Psoas muscle (tissue), 8 donors: ENCODE results near the gene LECT2. TPM values are rescaled to one million over a fixed set of nuclear protein-coding genes. Genes with fewer than 3 reads are reported as not detected.

Experiments
- ATAC-seq, 4 donors: fragments of 200-7000 bp; cut with Tn5 transposase; one replicate each; pipeline ENCODE4 v1.9.1; 2020; ENCODE audit warnings: moderate library complexity in 3 of 4, mild to moderate bottlenecking in 2 of 4
- DNase-seq, 2 donors: peaks; one replicate each; pipeline ENCODE4 v3.0.0-alpha.2; 2020
- H3K27ac ChIP-seq: fragments of 200-600 bp; one replicate; pipeline ENCODE4 v1.8.0; 2022
- H3K27me3 ChIP-seq, 3 donors: fragments of 200-600 bp in 1 of 3; one replicate each; pipeline versions ENCODE4 v1.6.1 to v1.8.0; 2013 to 2022; ENCODE audit warnings: low read length in 2 of 3, mild to moderate bottlenecking in 2 of 3, moderate library complexity in 1 of 3; ENCODE audit not compliant: insufficient read depth in 3 of 3
- H3K36me3 ChIP-seq, 2 donors: fragments of 200-600 bp in 1 of 2; one replicate each; pipeline versions ENCODE4 v1.6.1 to v1.8.0; 2013 to 2022; ENCODE audit warnings: low read depth in 1 of 2, mild to moderate bottlenecking in 1 of 2, moderate library complexity in 1 of 2; ENCODE audit not compliant: insufficient read depth in 1 of 2
- H3K4me1 ChIP-seq: fragments of 200-600 bp; one replicate; pipeline ENCODE4 v1.8.0; 2022
- H3K4me3 ChIP-seq: fragments of 200-600 bp; one replicate; pipeline ENCODE4 v1.8.0; 2022; ENCODE audit warnings: mild to moderate bottlenecking
- H3K9me3 ChIP-seq: fragments of 200-600 bp; one replicate; pipeline ENCODE4 v1.8.0; 2022
- WGBS, 3 donors: extraction: QIAGEN DNeasy Blood & Tissue Kit; methylation state at CpG; one replicate each; pipeline versions ENCODE4 v1.1.6 to v1.1.7; 2013; 5-methylcytosine and 5-hydroxymethylcytosine counted together
- intact Hi-C, 2 donors: fragments of 100-400 bp; cut with DNase I; formaldehyde crosslinking; loops; one replicate each; pipeline versions ENCODE4 v1.11.0 to v1.14.2; 2022
- polyA plus RNA-seq, 3 donors: library from polyadenylated mRNA; stranded (reverse); fragments of 200-250 nt; gene quantifications; one replicate each; pipeline ENCODE4 v1.2.3, GENCODE V29; 2013
- total RNA-seq, 4 donors: library from RNA; stranded (reverse); fragmentation: NEBNext Ultra II Directional in 2 of 4; extraction: Animal tissue kit (Norgen Biotek cat#: 25700) in 2 of 4; gene quantifications; one replicate each; pipeline versions ENCODE4 v1.2.1 to v1.2.4, GENCODE V29; 2021 to 2023
- TF ChIP-seq, protein P1 (sequence below): fragments of 200-600 bp; IDR thresholded peaks from one replicate; pipeline ENCODE4 v1.8.0; 2022; ENCODE audit warnings: antibody characterized with exemption
- donor health status: healthy with polysubstance abuse.
- donor health status: DM: no; HTN: no; CAD: no; lungs with moderate emphysema.
- donor health status: Bipolar disorder and iron deficiency.
- donor health status: healthy.
- donor health status: DM: yes; HTN: yes; CAD: no.
- donor health status: DM: no; HTN: no; CAD: no.
- donor health status: DM: no; HTN: no; CAD: no.
- donor health status: DM: yes; HTN: yes; CAD: no.

LECT2 gene
- total and polyA plus RNA-seq, 7 donors, result not detected

GRCh38 chr5:135974021-135974600 is 19.3 kb upstream of the LECT2 start:
- H3K9me3 ChIP-seq, result no peaks in the 10 kb centered on the region
- ATAC-seq (no peak), DNase-seq (no peak)
- peaks cover 1% of the 10 kb centered on the region for H3K4me1 ChIP-seq
- intact Hi-C loops, result loop anchor here in 1 of 2 donors (10.0 kb wide), 1 partner anchor 91 kb away; no protein-coding TSS in a partner anchor
- no peak overlapping the region for H3K27ac ChIP-seq
- H3K4me3 ChIP-seq, result no peak overlapping the region
- H3K27me3 ChIP-seq, result peaks cover 0 to 7% (median 0%) of the 10 kb centered on the region in 3 donors
- H3K36me3 ChIP-seq, result no peaks in the 10 kb centered on the region
- TF ChIP-seq, protein P1, sequence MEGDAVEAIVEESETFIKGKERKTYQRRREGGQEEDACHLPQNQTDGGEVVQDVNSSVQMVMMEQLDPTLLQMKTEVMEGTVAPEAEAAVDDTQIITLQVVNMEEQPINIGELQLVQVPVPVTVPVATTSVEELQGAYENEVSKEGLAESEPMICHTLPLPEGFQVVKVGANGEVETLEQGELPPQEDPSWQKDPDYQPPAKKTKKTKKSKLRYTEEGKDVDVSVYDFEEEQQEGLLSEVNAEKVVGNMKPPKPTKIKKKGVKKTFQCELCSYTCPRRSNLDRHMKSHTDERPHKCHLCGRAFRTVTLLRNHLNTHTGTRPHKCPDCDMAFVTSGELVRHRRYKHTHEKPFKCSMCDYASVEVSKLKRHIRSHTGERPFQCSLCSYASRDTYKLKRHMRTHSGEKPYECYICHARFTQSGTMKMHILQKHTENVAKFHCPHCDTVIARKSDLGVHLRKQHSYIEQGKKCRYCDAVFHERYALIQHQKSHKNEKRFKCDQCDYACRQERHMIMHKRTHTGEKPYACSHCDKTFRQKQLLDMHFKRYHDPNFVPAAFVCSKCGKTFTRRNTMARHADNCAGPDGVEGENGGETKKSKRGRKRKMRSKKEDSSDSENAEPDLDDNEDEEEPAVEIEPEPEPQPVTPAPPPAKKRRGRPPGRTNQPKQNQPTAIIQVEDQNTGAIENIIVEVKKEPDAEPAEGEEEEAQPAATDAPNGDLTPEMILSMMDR, result no peak

DNA sequence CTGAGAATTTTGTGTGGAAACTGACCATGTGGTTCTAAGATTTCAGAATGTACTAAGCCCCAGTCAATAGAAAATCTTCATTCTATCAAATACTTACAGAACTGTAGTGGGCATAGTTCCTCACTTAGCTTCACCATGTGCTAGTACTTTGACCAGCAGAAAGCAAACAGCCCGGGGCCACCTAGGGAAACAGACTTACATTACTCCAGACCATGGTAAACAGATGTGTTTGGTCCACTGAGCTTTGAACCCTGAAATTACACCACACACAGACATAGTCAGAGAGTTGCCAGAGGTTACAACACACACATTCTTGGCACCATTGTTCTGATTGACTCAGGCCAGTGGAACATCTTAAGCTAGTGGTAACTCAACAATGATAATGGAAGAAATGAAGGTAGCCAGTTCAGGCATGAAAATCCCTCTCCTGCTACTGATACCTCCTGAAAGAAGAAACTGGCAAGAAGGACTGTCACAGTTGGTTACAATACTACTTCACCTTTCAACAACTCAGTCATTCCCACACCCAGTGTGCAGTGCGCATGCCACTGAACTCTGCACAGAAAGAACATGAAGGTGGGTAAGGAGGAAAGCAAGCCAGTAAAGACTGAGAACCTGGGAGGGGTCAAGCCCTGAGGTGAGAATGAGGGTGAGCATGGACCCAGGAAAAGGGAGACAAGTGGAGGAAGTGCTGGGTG is 18.7 kb upstream of the LECT2 start:
- peak; percentile 28 to 85 (median 77) for ATAC-seq
- no peak overlapping the region for H3K4me3 ChIP-seq
- DNase-seq, result peak in 1 of 2 donors; percentile 62
- H3K27me3 ChIP-seq, result peaks cover 0 to 7% (median 0%) of the 10 kb centered on the region in 3 donors
- 59 to 77% (median 64%) methylated on average over 2 of the region's 2 CpGs for WGBS, 3 donors
- H3K36me3 ChIP-seq, result no peaks in the 10 kb centered on the region
- no peaks in the 10 kb centered on the region for H3K9me3 ChIP-seq
- H3K27ac ChIP-seq, result no peak overlapping the region
- TF ChIP-seq, protein P1, result no peak
- intact Hi-C loops, result loop anchor here in 1 of 2 donors (10.0 kb wide), 1 partner anchor 91 kb away; no protein-coding TSS in a partner anchor
- no peaks in the 10 kb centered on the region for H3K4me1 ChIP-seq

DNA sequence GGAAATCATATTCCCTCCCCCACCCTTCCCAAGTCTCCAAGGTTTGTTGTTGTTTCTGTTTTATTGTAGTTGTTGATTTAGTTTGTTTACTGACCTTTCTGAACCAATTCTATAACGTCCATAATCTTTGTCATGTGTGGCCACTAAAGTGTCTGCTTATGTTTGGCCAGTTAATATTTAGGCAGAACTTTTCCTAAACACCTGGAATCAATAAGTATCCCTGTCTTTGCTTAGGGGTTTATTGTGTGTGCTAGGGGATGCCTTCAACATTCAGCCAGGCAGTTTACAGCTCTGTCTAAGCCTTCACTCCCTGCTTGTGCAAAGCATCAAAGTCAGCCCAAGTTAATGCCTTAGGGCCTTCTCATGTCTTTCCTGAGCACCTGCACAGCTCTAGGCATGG is 16.9 kb upstream of the LECT2 start:
- WGBS, 3 donors, result 0 to 49% (median 43%) methylated on average over 1 of the region's 1 CpG
- TF ChIP-seq, protein P1, result no peak
- intact Hi-C loops, result loop anchor here in 1 of 2 donors (10.0 kb wide), 1 partner anchor 93 kb away; no protein-coding TSS in a partner anchor

DNA sequence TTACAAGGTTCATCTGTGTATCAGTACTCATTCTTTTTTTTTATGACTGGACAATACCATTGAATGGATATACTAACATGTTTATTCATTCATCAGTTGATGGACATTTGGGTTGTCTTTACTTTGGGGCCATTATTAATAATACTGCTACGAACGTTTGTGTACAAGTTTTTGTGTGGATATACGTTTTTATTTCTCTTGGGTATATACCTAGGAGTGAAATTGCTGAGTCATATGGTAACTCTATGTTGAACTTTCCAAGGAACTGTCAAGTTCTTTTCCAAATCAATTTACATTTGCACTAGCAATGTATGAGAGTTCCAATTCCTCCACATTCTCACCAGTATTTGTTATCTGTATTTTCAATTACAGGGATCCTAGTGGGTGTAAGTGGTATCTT is 12.0 kb upstream of the LECT2 start:
- WGBS, 3 donors, result 84 to 89% (median 87%) methylated on average over 3 of the region's 3 CpGs

More for the DNA sequence above, 16.9 kb upstream of the LECT2 start:
- H3K27me3 ChIP-seq, result peaks cover 0 to 7% (median 0%) of the 10 kb centered on the region in 3 donors
- H3K9me3 ChIP-seq, result no peaks in the 10 kb centered on the region
- H3K27ac ChIP-seq, result no peak overlapping the region
- H3K4me3 ChIP-seq, result no peak overlapping the region
- no peaks in the 10 kb centered on the region for H3K36me3 ChIP-seq
- DNase-seq (no peak), ATAC-seq (no peak)
- H3K4me1 ChIP-seq, result no peaks in the 10 kb centered on the region

More for the DNA sequence above, 12.0 kb upstream of the LECT2 start:
- no peak overlapping the region for H3K4me3 ChIP-seq
- DNase-seq (no peak), ATAC-seq (no peak)
- TF ChIP-seq, protein P1, result no peak
- no peaks in the 10 kb centered on the region for H3K9me3 ChIP-seq
- H3K27me3 ChIP-seq, result peaks cover 0 to 1% (median 0%) of the 10 kb centered on the region in 3 donors
- intact Hi-C loops, result no loop called here
- no peaks in the 10 kb centered on the region for H3K4me1 ChIP-seq
- no peak overlapping the region for H3K27ac ChIP-seq
- H3K36me3 ChIP-seq, result no peaks in the 10 kb centered on the region
